CD4-positive, alpha-beta T cell (primary cell): ENCODE data around the gene TIMP1. TPM values are rescaled to one million over a fixed set of nuclear protein-coding genes. Genes with fewer than 3 reads are reported as not detected.

Experiments
- ATAC-seq: fragments of 200-7000 bp; cut with Tn5 transposase; one replicate; pipeline ENCODE4 v1.10.0; 2022; ENCODE audit warnings: mild to moderate bottlenecking; ENCODE audit not compliant: poor library complexity
- CTCF ChIA-PET: fragments of 350-600 bp; sonication (Branson Sonifier 250); formaldehyde crosslinking; loops from one replicate; lab custom pipeline; 2021; ENCODE audit warnings: antibody characterized with exemption, inconsistent platforms; lab: Charles Lee
- POLR2A ChIA-PET: fragments of 350-600 bp; sonication (Branson Sonifier 250); formaldehyde crosslinking; loops from one replicate; lab custom pipeline; 2021; ENCODE audit warnings: antibody characterized with exemption, inconsistent platforms; lab: Charles Lee
- DNase-seq, 14 experiments: peaks; one replicate each; pipeline ENCODE4 v3.0.0-alpha.2; 2013 to 2020; ENCODE audit warnings: mixed read lengths in 2 of 14
- H3K27ac ChIP-seq, 2 donors: one replicate each; pipeline versions ENCODE4 v1.5.1 to v1.7.0; 2013; ENCODE audit warnings: low read length in 2 of 2, low read depth in 1 of 2, mild to moderate bottlenecking in 1 of 2
- H3K27me3 ChIP-seq, 2 experiments: 1 replicate in 1 of 2; 2 replicates in 1 of 2; pipeline versions ENCODE4 v1.6.1 to v1.7.0; 2013; ENCODE audit warnings: low read length in 2 of 2, control low read depth in 1 of 2, mild to moderate bottlenecking in 1 of 2, moderate library complexity in 1 of 2; ENCODE audit not compliant: insufficient read depth in 2 of 2, control insufficient read depth in 1 of 2
- H3K36me3 ChIP-seq: one replicate; pipeline ENCODE4 v1.6.1; 2013; ENCODE audit warnings: low read length, control low read depth; ENCODE audit not compliant: insufficient read depth
- H3K4me1 ChIP-seq: one replicate; pipeline ENCODE4 v1.6.1; 2013; ENCODE audit warnings: low read length, control low read depth; ENCODE audit not compliant: insufficient read depth
- H3K4me3 ChIP-seq: one replicate; pipeline ENCODE4 v1.5.1; 2013; ENCODE audit warnings: mild to moderate bottlenecking, low read length, moderate library complexity
- H3K9me3 ChIP-seq, 2 experiments: 1 replicate in 1 of 2; 2 replicates in 1 of 2; pipeline versions ENCODE4 v1.6.1 to v1.7.0; 2013; ENCODE audit warnings: low read length in 2 of 2, mild to moderate bottlenecking in 2 of 2, control low read depth in 1 of 2, moderate library complexity in 1 of 2; ENCODE audit not compliant: control insufficient read depth in 1 of 2, insufficient read depth in 1 of 2
- H3K27ac Mint-ChIP-seq: one replicate; pipeline ENCODE4 v1.8.0; 2020; ENCODE audit warnings: mixed read lengths
- H3K27me3 Mint-ChIP-seq: one replicate; pipeline ENCODE4 v1.8.0; 2021; ENCODE audit warnings: mixed read lengths
- H3K36me3 Mint-ChIP-seq: one replicate; pipeline ENCODE4 v1.8.0; 2021; ENCODE audit warnings: low read depth, mixed read lengths
- H3K4me1 Mint-ChIP-seq: one replicate; pipeline ENCODE4 v1.8.0; 2021; ENCODE audit warnings: low read depth, mixed read lengths
- H3K4me3 Mint-ChIP-seq: one replicate; pipeline ENCODE4 v1.8.0; 2020; ENCODE audit warnings: mild to moderate bottlenecking, mixed read lengths
- H3K9me3 Mint-ChIP-seq: one replicate; pipeline ENCODE4 v1.8.0; 2020; ENCODE audit warnings: mixed read lengths
- intact Hi-C, 2 experiments: fragments of 100-400 bp; cut with DNase I in 1 of 2; cut with micrococcal nuclease in 1 of 2; formaldehyde crosslinking; loops; one replicate each; pipeline versions ENCODE4 v1.15.1 to v1.9.0; 2023 to 2025; cut with DNase I, micrococcal nuclease
- total RNA-seq, 174 experiments: library from RNA in 2 of 174; stranded (reverse) in 2 of 174; gene quantifications; one replicate each; pipeline ENCODE4 v1.2.3 and lab custom pipeline; 2021 to 2026
- TF ChIP-seq, protein P1 (sequence below): fragments of 200-600 bp; IDR thresholded peaks from one replicate; pipeline ENCODE4 v1.8.0; 2022; ENCODE audit warnings: antibody characterized with exemption, mild to moderate bottlenecking

Gene TIMP1
- total RNA-seq, 2 experiments from 2014 or later, result 35.6 to 38.5 TPM

DNA sequence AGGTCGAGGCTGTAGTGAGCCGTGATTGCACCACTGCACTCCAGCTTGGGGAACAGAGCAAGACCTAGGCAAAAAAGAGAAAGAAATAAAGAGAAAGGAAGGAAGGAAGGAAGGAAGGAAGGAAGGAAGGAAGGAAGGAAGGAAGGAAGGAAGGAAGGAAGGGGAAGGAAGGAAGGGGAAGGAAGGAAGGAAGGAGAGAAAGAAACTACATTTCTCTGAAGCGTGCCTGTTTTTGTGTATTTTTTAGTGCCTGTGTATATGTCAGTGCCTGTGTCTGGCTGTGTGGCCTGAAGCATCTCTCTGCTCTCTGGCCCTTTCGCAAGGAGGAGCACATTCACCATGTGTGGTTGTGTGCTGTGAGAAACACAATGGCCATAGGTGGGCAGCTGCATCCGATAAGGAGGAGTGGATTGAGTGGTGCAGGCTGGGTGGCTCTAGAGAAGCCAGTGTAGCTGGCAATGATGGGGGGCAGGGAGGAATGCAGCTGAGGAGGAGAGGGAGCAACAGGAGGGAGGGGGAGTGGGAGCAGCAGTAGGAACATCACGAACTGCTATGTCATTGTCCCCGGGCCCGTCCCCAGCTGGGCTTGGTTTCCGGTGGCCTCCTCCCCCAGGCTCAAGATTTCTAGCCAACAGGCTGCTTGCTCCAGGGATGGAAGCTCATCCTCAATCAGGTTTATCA lies 26.0 kb downstream of the TIMP1 start:
- Mint-ChIP-seq H3K27ac (no peak overlapping the region), H3K36me3 (no peaks in the 10 kb centered on the region), H3K4me1 (no peaks in the 10 kb centered on the region), H3K27me3 (no peaks in the 10 kb centered on the region), H3K9me3 (no peaks in the 10 kb centered on the region), H3K4me3 (no peak overlapping the region)
- no peak overlapping the region for H3K27ac ChIP-seq
- intact Hi-C loops, result no loop called here
- CTCF ChIA-PET, result no interaction called here
- ATAC-seq (no peak), DNase-seq (no peak)
- no peaks in the 10 kb centered on the region for H3K36me3 ChIP-seq
- no peak overlapping the region for H3K4me3 ChIP-seq
- POLR2A ChIA-PET, result no interaction called here
- no peaks in the 10 kb centered on the region for H3K9me3 ChIP-seq
- peaks cover 3% of the 10 kb centered on the region for H3K4me1 ChIP-seq
- no peaks in the 10 kb centered on the region for H3K27me3 ChIP-seq
- TF ChIP-seq, protein P1, sequence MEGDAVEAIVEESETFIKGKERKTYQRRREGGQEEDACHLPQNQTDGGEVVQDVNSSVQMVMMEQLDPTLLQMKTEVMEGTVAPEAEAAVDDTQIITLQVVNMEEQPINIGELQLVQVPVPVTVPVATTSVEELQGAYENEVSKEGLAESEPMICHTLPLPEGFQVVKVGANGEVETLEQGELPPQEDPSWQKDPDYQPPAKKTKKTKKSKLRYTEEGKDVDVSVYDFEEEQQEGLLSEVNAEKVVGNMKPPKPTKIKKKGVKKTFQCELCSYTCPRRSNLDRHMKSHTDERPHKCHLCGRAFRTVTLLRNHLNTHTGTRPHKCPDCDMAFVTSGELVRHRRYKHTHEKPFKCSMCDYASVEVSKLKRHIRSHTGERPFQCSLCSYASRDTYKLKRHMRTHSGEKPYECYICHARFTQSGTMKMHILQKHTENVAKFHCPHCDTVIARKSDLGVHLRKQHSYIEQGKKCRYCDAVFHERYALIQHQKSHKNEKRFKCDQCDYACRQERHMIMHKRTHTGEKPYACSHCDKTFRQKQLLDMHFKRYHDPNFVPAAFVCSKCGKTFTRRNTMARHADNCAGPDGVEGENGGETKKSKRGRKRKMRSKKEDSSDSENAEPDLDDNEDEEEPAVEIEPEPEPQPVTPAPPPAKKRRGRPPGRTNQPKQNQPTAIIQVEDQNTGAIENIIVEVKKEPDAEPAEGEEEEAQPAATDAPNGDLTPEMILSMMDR, result no peak

DNA sequence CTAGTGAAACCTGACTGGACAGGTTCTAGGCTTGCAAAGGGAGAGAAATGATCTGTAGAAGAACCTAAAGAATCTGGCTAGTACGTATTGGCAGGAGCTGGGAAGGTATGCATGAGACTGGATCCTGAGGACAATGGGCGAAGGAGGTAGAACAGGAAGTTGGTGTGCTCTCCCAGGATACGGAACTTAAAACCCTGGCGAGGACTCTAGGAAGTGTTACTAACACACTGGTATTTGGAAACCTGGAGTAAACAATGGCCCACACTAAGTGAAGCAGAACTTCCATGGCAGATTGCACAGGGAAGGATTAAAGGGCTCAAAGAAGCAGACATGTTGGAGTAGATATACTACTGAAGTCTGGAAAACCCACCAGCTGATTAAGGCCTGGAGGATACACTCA lies 28.3 kb downstream of the TIMP1 start:
- H3K27ac ChIP-seq, result no peak overlapping the region
- TF ChIP-seq, protein P1, result no peak
- DNase-seq (no peak), ATAC-seq (no peak)
- H3K9me3 ChIP-seq, result no peaks in the 10 kb centered on the region
- peaks cover 3% of the 10 kb centered on the region for H3K4me1 ChIP-seq
- no peak overlapping the region for H3K4me3 ChIP-seq
- intact Hi-C loops, result no loop called here
- Mint-ChIP-seq H3K27me3 (no peaks in the 10 kb centered on the region), H3K36me3 (no peaks in the 10 kb centered on the region), H3K4me3 (no peak overlapping the region), H3K27ac (no peak overlapping the region), H3K9me3 (no peaks in the 10 kb centered on the region), H3K4me1 (no peaks in the 10 kb centered on the region)
- ChIA-PET POLR2A (no interaction called here), CTCF (no interaction called here)
- no peaks in the 10 kb centered on the region for H3K36me3 ChIP-seq
- no peaks in the 10 kb centered on the region for H3K27me3 ChIP-seq

DNA sequence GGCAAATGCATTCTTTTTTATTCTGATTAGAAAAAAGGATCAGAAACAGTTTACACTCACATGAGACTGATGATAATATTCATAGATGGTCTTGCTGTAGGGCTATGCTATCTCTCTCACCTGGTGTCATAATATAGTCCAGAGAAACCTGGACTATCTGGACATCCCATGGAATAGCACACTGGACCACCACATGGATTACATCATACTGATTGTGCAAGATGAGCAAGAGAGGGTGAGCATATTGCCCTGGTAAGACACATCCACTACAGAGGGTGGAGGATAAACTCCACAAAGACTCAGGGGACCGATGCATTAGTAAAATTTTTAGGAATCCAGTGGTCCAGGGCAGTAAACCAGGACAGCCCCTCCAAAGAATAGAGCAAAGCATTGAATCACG lies 29.3 kb downstream of the TIMP1 start:
- Histone ChIP-seq H3K4me1 (peaks cover 3% of the 10 kb centered on the region), H3K27me3 (no peaks in the 10 kb centered on the region), H3K4me3 (no peak overlapping the region), H3K36me3 (no peaks in the 10 kb centered on the region), H3K27ac (no peak overlapping the region), H3K9me3 (no peaks in the 10 kb centered on the region)
- DNase-seq, result no peak
- no peak for ATAC-seq
- intact Hi-C loops, result no loop called here
- H3K4me3 Mint-ChIP-seq, result no peak overlapping the region
- TF ChIP-seq, protein P1, result no peak
- ChIA-PET POLR2A (no interaction called here), CTCF (no interaction called here)
- H3K27ac Mint-ChIP-seq, result no peak overlapping the region
- no peaks in the 10 kb centered on the region for H3K4me1 Mint-ChIP-seq
- no peaks in the 10 kb centered on the region for H3K9me3 Mint-ChIP-seq
- H3K27me3 Mint-ChIP-seq, result no peaks in the 10 kb centered on the region
- no peaks in the 10 kb centered on the region for H3K36me3 Mint-ChIP-seq
